SU-DHL-6 (cell line): ENCODE results near the gene SAMD14.

Experiments
- H2AFZ ChIP-seq: fragments of 200-600 bp; sonication (generic); 2 replicates; pipeline ENCODE4 v1.6.1; 2014; ENCODE audit warnings: low read depth, mild to moderate bottlenecking, moderate library complexity, mixed read lengths, antibody characterized with exemption, low read length; ENCODE audit not compliant: severe bottlenecking
- H3F3A ChIP-seq: fragments of 200-600 bp; shearing (Covaris generic); 2 replicates; pipeline ENCODE4 v1.6.0; 2016; ENCODE audit warnings: antibody characterized with exemption, mild to moderate bottlenecking; ENCODE audit not compliant: insufficient read depth
- H3K27ac ChIP-seq: fragments of 200-600 bp; sonication (generic); 2 replicates; pipeline ENCODE4 v1.5.1; 2016; ENCODE audit warnings: low read depth, mild to moderate bottlenecking, low read length, moderate library complexity, mixed read lengths
- H3K27me3 ChIP-seq: fragments of 200-600 bp; sonication (generic), shearing (Covaris generic); 2 replicates; pipeline ENCODE4 v1.6.0; 2014; ENCODE audit warnings: mild to moderate bottlenecking, low read length
- H3K36me3 ChIP-seq: fragments of 200-600 bp; sonication (generic); 2 replicates; pipeline ENCODE4 v1.6.1; 2014; ENCODE audit warnings: mild to moderate bottlenecking, low read length, mixed read lengths
- H3K4me2 ChIP-seq: fragments of 300-600, 200-600 bp; shearing (Covaris generic), sonication (generic); 2 replicates; pipeline ENCODE4 v1.6.0; 2014; ENCODE audit warnings: low read length, low read depth, mild to moderate bottlenecking; ENCODE audit not compliant: poor library complexity, severe bottlenecking
- H3K4me3 ChIP-seq: fragments of 200-600 bp; sonication (generic); 2 replicates; pipeline ENCODE4 v1.5.1; 2014; ENCODE audit warnings: antibody characterized with exemption, low read length, mild to moderate bottlenecking, mixed read lengths; ENCODE audit not compliant: insufficient read depth, poor library complexity, severe bottlenecking
- H3K79me2 ChIP-seq: fragments of 200-600 bp; sonication (generic); 2 replicates; pipeline ENCODE4 v1.6.1; 2014; ENCODE audit warnings: mild to moderate bottlenecking, low read length, moderate library complexity; ENCODE audit not compliant: insufficient read depth
- H3K9ac ChIP-seq: fragments of 200-600 bp; sonication (generic); 2 replicates; pipeline ENCODE4 v1.7.0; 2014; ENCODE audit warnings: mild to moderate bottlenecking, low read length
- H3K9me2 ChIP-seq: fragments of 200-600 bp; sonication (generic); replicated peaks from 2 replicates; pipeline ENCODE4 v1.6.1; 2014; ENCODE audit warnings: low read length; ENCODE audit not compliant: insufficient read depth
- H3K9me3 ChIP-seq: fragments of 200-600 bp; sonication (generic); 2 replicates; pipeline ENCODE4 v1.6.1; 2014; ENCODE audit warnings: low read length, mixed read lengths; ENCODE audit not compliant: insufficient read depth
- H4K20me1 ChIP-seq: fragments of 200-600 bp; sonication (generic); 2 replicates; pipeline ENCODE4 v1.6.1; 2014; ENCODE audit warnings: low read depth, mild to moderate bottlenecking, antibody characterized with exemption, low read length, moderate library complexity, mixed read lengths
- CTCF ChIP-seq: fragments of 200-600 bp; sonication (generic); IDR thresholded peaks from one replicate; pipeline ENCODE4 v1.5.1; 2017; ENCODE audit warnings: antibody characterized with exemption, mild to moderate bottlenecking, low read length, moderate library complexity; ENCODE audit not compliant: insufficient read depth, poor library complexity, severe bottlenecking
- EZH2phosphoT487 ChIP-seq: fragments of 200-600 bp; sonication (generic), shearing (Covaris generic); conservative IDR thresholded peaks from 2 replicates; pipeline ENCODE4 v1.6.1; 2018; ENCODE audit warnings: mild to moderate bottlenecking, antibody characterized with exemption, low read length, moderate library complexity, mixed read lengths

Gene SAMD14

GRCh38 chr17:50136096-50136687 is 6.2 kb upstream of the SAMD14 start:
- Histone ChIP-seq H3F3A (0 out of 2 replicates have a peak, but pooled peaks cover 4% of the 10 kb centered on the region), H2AFZ (no peak overlapping the region), H3K4me3 (no peak overlapping the region), H3K9me2 (no peaks in the 10 kb centered on the region), H3K9ac (no peak overlapping the region), H3K27me3 (no peaks in the 10 kb centered on the region), H3K79me2 (no peaks in the 10 kb centered on the region), H3K36me3 (peaks cover 15% of the 10 kb centered on the region), H3K9me3 (no peaks in the 10 kb centered on the region), H3K27ac (no peak overlapping the region), H3K4me2 (no peak overlapping the region), H4K20me1 (no peaks in the 10 kb centered on the region)
- TF ChIP-seq CTCF = no peak

GRCh38 chr17:50135316-50136095 is 5.5 kb upstream of the SAMD14 start:
- Histone ChIP-seq H3K9me3 (no peaks in the 10 kb centered on the region), H3K27ac (no peak overlapping the region), H3K9me2 (no peaks in the 10 kb centered on the region), H3K9ac (no peak overlapping the region), H3K36me3 (peaks cover 15% of the 10 kb centered on the region), H3K27me3 (no peaks in the 10 kb centered on the region), H3F3A (0 out of 2 replicates have a peak, but pooled peaks cover 4% of the 10 kb centered on the region), H3K4me2 (no peak overlapping the region), H2AFZ (no peak overlapping the region), H4K20me1 (no peaks in the 10 kb centered on the region), H3K4me3 (no peak overlapping the region), H3K79me2 (no peaks in the 10 kb centered on the region)
- TF ChIP-seq CTCF (no peak), EZH2phosphoT487 (no peak)

- H3K79me2 ChIP-seq = no peaks in the 10 kb centered on the region
- H3K27me3 ChIP-seq = no peaks in the 10 kb centered on the region
- H3K36me3 ChIP-seq = peaks cover 13% of the 10 kb centered on the region
- H3K4me3 ChIP-seq = no peak overlapping the region
- H2AFZ ChIP-seq = no peak overlapping the region
- no peak overlapping the region for H3K9ac ChIP-seq
- H3K9me3 ChIP-seq = no peaks in the 10 kb centered on the region
- 0 out of 2 replicates have a peak, but pooled peaks cover 4% of the 10 kb centered on the region for H3F3A ChIP-seq
- no peaks in the 10 kb centered on the region for H4K20me1 ChIP-seq
- H3K9me2 ChIP-seq = no peaks in the 10 kb centered on the region
- TF ChIP-seq EZH2phosphoT487 = no peak
- no peak overlapping the region for H3K4me2 ChIP-seq
- H3K27ac ChIP-seq = no peak overlapping the region
Measured at GRCh38 chr17:50134206-50135110, 4.5 kb upstream of the SAMD14 start.
